IMR-90 (cell line): ENCODE results near the gene NR2F1.

Experiments
- ELK1 ChIP-seq: fragments of 150-350 bp; IDR thresholded peaks from 2 replicates; pipeline ENCODE4 v1.6.1; 2016; ENCODE audit warnings: low read depth, mild to moderate bottlenecking, low read length, moderate library complexity, borderline replicate concordance
- MAZ ChIP-seq: IDR thresholded peaks from 2 replicates; pipeline ENCODE4 v1.6.1; 2012; ENCODE audit warnings: low read depth, mild to moderate bottlenecking, low read length, improper control_type of control experiment, moderate library complexity, borderline replicate concordance
- POLR2A ChIP-seq: IDR thresholded peaks from 2 replicates; pipeline ENCODE4 v1.6.1; 2012; ENCODE audit warnings: mild to moderate bottlenecking, low read depth, low read length
- RAD21 ChIP-seq: IDR thresholded peaks from 2 replicates; pipeline ENCODE4 v1.6.1; 2012; ENCODE audit warnings: low read length, improper control_type of control experiment
- RCOR1 ChIP-seq: IDR thresholded peaks from 2 replicates; pipeline ENCODE4 v1.6.1; 2012; ENCODE audit warnings: mild to moderate bottlenecking, low read length, improper control_type of control experiment; ENCODE audit not compliant: insufficient replicate concordance
- SMC3 ChIP-seq: fragments of 150-350 bp; IDR thresholded peaks from 2 replicates; pipeline ENCODE4 v1.6.1; 2016; ENCODE audit warnings: low read depth, mild to moderate bottlenecking, antibody characterized with exemption, low read length, moderate library complexity
- USF2 ChIP-seq: fragments of 150-350 bp; IDR thresholded peaks from 2 replicates; pipeline ENCODE4 v1.6.1; 2017; ENCODE audit warnings: mild to moderate bottlenecking, antibody characterized with exemption, low read length, low read depth
- TF ChIP-seq, protein P1 (sequence below): conservative IDR thresholded peaks from 2 replicates; pipeline ENCODE4 v1.5.1; 2012; ENCODE audit warnings: mild to moderate bottlenecking, low read depth, low read length, improper control_type of control experiment

DNA sequence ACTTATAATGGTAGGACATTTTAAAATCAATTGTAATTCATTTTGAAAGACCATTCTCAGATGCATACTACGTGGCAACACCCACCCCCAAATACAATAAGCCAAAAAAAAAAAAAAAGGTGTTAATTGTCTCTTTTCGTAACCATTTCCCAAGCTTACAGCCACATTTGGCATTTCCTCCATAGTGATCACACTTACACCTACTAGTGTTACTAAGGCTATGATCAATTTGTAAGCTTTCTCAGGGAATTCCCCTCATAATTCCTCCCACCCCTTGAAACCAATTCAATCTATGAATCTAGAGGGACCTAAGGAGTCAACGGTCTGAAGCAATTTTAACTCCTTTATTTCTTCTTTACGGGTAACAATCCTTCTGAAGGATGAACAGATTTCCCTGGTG, 40.1 kb downstream of the NR2F1 start:
- TF ChIP-seq, protein P1, sequence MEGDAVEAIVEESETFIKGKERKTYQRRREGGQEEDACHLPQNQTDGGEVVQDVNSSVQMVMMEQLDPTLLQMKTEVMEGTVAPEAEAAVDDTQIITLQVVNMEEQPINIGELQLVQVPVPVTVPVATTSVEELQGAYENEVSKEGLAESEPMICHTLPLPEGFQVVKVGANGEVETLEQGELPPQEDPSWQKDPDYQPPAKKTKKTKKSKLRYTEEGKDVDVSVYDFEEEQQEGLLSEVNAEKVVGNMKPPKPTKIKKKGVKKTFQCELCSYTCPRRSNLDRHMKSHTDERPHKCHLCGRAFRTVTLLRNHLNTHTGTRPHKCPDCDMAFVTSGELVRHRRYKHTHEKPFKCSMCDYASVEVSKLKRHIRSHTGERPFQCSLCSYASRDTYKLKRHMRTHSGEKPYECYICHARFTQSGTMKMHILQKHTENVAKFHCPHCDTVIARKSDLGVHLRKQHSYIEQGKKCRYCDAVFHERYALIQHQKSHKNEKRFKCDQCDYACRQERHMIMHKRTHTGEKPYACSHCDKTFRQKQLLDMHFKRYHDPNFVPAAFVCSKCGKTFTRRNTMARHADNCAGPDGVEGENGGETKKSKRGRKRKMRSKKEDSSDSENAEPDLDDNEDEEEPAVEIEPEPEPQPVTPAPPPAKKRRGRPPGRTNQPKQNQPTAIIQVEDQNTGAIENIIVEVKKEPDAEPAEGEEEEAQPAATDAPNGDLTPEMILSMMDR: no peak
- no peak for TF ChIP-seq POLR2A
- no peak for TF ChIP-seq MAZ
- TF ChIP-seq RAD21: no peak
- no peak for TF ChIP-seq USF2
- TF ChIP-seq SMC3: no peak
- no peak for TF ChIP-seq RCOR1
- no peak for TF ChIP-seq ELK1
